ENCODE measurements around the gene MCM9. TPM values are rescaled to one million over a fixed set of nuclear protein-coding genes. Genes with fewer than 3 reads are reported as not detected.

MCM9 gene
- total and polyA plus RNA-seq, 11 donors: 2.1 to 8.5 (median 4.8) TPM

DNA sequence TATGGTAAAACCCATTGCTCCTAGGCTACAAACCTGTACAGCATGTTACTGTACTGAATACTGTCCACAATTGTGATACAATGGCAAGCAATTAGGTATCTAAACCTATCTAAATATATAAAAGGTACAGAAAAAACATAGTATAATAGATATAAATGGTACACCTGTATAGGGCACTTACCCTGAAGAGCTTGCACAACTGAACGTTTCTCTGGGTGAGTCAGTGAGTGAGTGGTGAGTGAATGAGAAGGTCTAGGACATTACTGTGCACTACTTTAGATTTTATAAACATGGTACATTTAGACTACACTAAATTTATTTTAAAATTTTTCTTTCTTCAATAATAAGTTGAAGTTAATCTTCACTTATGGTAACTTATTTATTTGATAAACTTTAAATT lies 163.7 kb downstream of the MCM9 start:
- Histone ChIP-seq H3K36me3 (no peaks in the 10 kb centered on the region), H3K9me3 (no peaks in the 10 kb centered on the region), H3K27ac (no peak overlapping the region), H3K27me3 (no peaks in the 10 kb centered on the region), H3K4me3 (no peak overlapping the region), H3K4me1 (peaks cover 0 to 31% (median 0%) of the 10 kb centered on the region in 12 donors)
- TF ChIP-seq POLR2A (IDR thresholded peaks at IDR 0.05): no peak
- TF ChIP-seq, protein P1, sequence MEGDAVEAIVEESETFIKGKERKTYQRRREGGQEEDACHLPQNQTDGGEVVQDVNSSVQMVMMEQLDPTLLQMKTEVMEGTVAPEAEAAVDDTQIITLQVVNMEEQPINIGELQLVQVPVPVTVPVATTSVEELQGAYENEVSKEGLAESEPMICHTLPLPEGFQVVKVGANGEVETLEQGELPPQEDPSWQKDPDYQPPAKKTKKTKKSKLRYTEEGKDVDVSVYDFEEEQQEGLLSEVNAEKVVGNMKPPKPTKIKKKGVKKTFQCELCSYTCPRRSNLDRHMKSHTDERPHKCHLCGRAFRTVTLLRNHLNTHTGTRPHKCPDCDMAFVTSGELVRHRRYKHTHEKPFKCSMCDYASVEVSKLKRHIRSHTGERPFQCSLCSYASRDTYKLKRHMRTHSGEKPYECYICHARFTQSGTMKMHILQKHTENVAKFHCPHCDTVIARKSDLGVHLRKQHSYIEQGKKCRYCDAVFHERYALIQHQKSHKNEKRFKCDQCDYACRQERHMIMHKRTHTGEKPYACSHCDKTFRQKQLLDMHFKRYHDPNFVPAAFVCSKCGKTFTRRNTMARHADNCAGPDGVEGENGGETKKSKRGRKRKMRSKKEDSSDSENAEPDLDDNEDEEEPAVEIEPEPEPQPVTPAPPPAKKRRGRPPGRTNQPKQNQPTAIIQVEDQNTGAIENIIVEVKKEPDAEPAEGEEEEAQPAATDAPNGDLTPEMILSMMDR (IDR thresholded peaks at IDR 0.05): no peak
- ATAC-seq (no peak), DNase-seq (no peak)
- WGBS, 4 donors: 58 to 76% (median 72%) methylated on average over 1 of the region's 1 CpG
- intact Hi-C loops (cut with DNase I): loop anchor here (2.0 to 10.0 kb wide), 6 partner anchors 34 to 486 kb away; partner anchors contain the start of gene CEP85L (in 4 of the 10)

GRCh38 chr6:118770835-118771234 lies 164.1 kb downstream of the MCM9 start:
- no peaks in the 10 kb centered on the region for H3K27me3 ChIP-seq
- H3K4me3 ChIP-seq: no peak overlapping the region
- 47 to 93% (median 73%) methylated on average over 2 of the region's 2 CpGs for WGBS, 4 donors
- intact Hi-C loops (cut with DNase I): loop anchor here (2.0 to 10.0 kb wide), 6 partner anchors 34 to 486 kb away; partner anchors contain the start of gene CEP85L (in 4 of the 10)
- no peaks in the 10 kb centered on the region for H3K36me3 ChIP-seq
- H3K9me3 ChIP-seq: no peaks in the 10 kb centered on the region
- no peak for DNase-seq
- ATAC-seq: no peak
- no peak for TF ChIP-seq POLR2A (IDR thresholded peaks at IDR 0.05)
- TF ChIP-seq, protein P1 (IDR thresholded peaks at IDR 0.05): no peak
- peaks cover 0 to 31% (median 0%) of the 10 kb centered on the region in 12 donors for H3K4me1 ChIP-seq
- H3K27ac ChIP-seq: no peak overlapping the region

GRCh38 chr6:118770112-118770788 lies 164.7 kb downstream of the MCM9 start:
- no peak for TF ChIP-seq POLR2A (IDR thresholded peaks at IDR 0.05)
- TF ChIP-seq, protein P1 (IDR thresholded peaks at IDR 0.05): no peak
- intact Hi-C loops (cut with DNase I): loop anchor here (2.0 to 10.0 kb wide), 6 partner anchors 33 to 485 kb away; partner anchors contain the start of gene CEP85L (in 4 of the 10)
- H3K36me3 ChIP-seq: no peaks in the 10 kb centered on the region
- no peaks in the 10 kb centered on the region for H3K27me3 ChIP-seq
- H3K9me3 ChIP-seq: no peaks in the 10 kb centered on the region
- H3K4me3 ChIP-seq: no peak overlapping the region
- DNase-seq: no peak
- peaks cover 0 to 31% (median 0%) of the 10 kb centered on the region in 12 donors for H3K4me1 ChIP-seq
- 92 to 95% (median 93%) methylated on average over 2 of the region's 2 CpGs for WGBS, 4 donors
- ATAC-seq: no peak
- peak overlapping the region in 1 of 12 donors; percentile 93 for H3K27ac ChIP-seq

GRCh38 chr6:118768904-118769325 lies 166.0 kb downstream of the MCM9 start:
- 68 to 87% (median 79%) methylated on average over 3 of the region's 3 CpGs for WGBS, 4 donors
- intact Hi-C loops (cut with DNase I): no loop called here
- Histone ChIP-seq H3K36me3 (no peaks in the 10 kb centered on the region), H3K27me3 (no peaks in the 10 kb centered on the region), H3K4me3 (no peak overlapping the region), H3K27ac (peak overlapping the region in 3 of 12 donors; percentile 14 to 93 (median 37)), H3K9me3 (no peaks in the 10 kb centered on the region), H3K4me1 (peaks cover 0 to 43% (median 0%) of the 10 kb centered on the region in 12 donors)
- ATAC-seq: peak in 3 of 4 donors; percentile 42 to 73 (median 51)
- DNase-seq: no peak
- TF ChIP-seq, protein P1 (IDR thresholded peaks at IDR 0.05): no peak
- TF ChIP-seq POLR2A (IDR thresholded peaks at IDR 0.05): no peak

Data from heart left ventricle (tissue), 16 donors.